ENCODE measurements around the gene EDN1. TPM values are rescaled to one million over a fixed set of nuclear protein-coding genes. Genes with fewer than 3 reads are reported as not detected.

The EDN1 gene
- total RNA-seq, 3 donors from 2014 or later (not counting 1 experiment from before 2014, with no cell fraction given): 0.63 to 1.5 (median 0.71) TPM

DNA sequence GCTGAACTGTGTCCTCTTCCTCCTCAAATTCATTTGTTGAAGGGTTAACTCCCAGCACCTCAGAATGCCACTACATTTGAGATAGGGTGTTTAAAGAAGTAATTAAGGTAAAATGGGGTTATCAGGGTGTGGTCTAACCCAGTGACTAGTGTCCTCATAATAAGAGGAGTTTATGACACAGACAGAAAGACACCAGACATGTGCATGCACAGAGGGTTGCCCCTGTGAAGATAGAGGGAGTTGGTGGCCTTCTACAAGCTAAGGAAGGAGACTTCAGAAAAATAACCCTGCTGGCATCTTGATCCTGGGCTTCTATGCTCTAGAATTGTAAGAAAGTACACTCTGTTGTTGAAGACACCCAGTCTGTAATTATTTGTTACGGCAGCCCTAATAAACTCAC lies 24.9 kb upstream of the EDN1 start:
- ATAC-seq: no peak
- WGBS (ENCODE audit: insufficient coverage): no CpG with 5 or more reads among the region's 1 CpG
- Histone ChIP-seq H3K27ac (ENCODE audit: low read length) (no peak overlapping the region), H3K36me3 (ENCODE audit: control insufficient read depth, insufficient read depth, low read length) (no peaks in the 10 kb centered on the region), H3K4me3 (ENCODE audit: low read length) (no peak overlapping the region), H3K4me1 (ENCODE audit: control insufficient read depth, insufficient read depth, low read length) (peaks cover 5% of the 10 kb centered on the region), H3K27me3 (ENCODE audit: control insufficient read depth, insufficient read depth, low read length) (no peaks in the 10 kb centered on the region), H3K9me3 (ENCODE audit: control insufficient read depth, insufficient read depth, low read length) (no peaks in the 10 kb centered on the region)
- no peak for DNase-seq
- H3K4me1 Mint-ChIP-seq: no peaks in the 10 kb centered on the region
- no peak overlapping the region for H3K27ac Mint-ChIP-seq
- H3K27me3 Mint-ChIP-seq (ENCODE audit: low read depth in 2 of 2): peaks cover 9 to 41% of the 10 kb centered on the region in 2 donors
- TF ChIP-seq, protein P1, sequence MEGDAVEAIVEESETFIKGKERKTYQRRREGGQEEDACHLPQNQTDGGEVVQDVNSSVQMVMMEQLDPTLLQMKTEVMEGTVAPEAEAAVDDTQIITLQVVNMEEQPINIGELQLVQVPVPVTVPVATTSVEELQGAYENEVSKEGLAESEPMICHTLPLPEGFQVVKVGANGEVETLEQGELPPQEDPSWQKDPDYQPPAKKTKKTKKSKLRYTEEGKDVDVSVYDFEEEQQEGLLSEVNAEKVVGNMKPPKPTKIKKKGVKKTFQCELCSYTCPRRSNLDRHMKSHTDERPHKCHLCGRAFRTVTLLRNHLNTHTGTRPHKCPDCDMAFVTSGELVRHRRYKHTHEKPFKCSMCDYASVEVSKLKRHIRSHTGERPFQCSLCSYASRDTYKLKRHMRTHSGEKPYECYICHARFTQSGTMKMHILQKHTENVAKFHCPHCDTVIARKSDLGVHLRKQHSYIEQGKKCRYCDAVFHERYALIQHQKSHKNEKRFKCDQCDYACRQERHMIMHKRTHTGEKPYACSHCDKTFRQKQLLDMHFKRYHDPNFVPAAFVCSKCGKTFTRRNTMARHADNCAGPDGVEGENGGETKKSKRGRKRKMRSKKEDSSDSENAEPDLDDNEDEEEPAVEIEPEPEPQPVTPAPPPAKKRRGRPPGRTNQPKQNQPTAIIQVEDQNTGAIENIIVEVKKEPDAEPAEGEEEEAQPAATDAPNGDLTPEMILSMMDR (IDR thresholded peaks at IDR 0.05): no peak
- no peaks in the 10 kb centered on the region for H3K9me3 Mint-ChIP-seq
- intact Hi-C loops (cut with micrococcal nuclease): no loop called here
- H3K4me3 Mint-ChIP-seq: no peak overlapping the region
- H3K36me3 Mint-ChIP-seq: no peaks in the 10 kb centered on the region

DNA sequence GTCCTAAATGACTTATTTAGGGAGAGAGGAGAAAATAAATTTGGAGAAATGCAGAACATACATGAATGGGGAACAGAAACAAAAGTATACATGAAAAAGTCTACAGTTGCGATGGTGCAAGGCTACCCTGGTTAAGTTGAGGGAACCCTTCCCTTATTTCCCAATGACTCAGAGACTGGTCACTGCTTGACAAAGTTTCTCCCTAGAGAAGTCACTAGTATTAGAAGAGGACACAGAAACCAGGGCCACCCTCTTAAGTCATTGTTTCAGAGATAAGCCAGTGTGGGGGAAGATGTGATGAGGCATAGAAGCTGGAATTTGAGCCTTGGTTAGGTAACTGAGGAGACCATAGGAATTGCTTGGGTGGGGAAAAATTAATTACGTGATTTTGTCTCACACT lies 24.4 kb upstream of the EDN1 start:
- H3K4me3 ChIP-seq (ENCODE audit: low read length): no peak overlapping the region

DNA sequence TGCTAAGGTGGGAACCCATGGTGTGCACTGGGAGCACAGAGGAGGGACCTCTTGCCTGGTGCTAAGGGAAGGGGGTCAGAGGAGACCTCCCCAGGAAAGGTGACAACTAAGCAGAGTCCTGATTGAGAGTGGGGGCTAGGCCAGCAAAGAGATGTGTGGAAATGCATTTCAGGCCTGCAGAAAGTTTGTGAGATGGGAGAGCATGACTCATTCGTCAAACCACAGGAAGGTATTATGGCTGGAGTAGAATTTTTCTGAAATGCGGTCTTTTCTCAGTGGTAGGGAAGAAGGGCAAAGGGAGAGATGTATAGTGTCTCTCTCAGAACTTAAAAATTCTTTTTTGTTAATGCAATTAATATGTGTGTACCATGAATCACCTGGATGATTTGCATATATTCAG lies 23.6 kb upstream of the EDN1 start:
- Mint-ChIP-seq H3K4me1 (peaks cover 8 to 11% of the 10 kb centered on the region in 2 donors), H3K36me3 (peaks cover under 1% of the 10 kb centered on the region), H3K27ac (no peak overlapping the region), H3K9me3 (peaks cover 0 to 6% of the 10 kb centered on the region in 2 donors), H3K4me3 (no peak overlapping the region), H3K27me3 (ENCODE audit: low read depth in 2 of 2) (peaks cover 5 to 28% of the 10 kb centered on the region in 2 donors)
- Histone ChIP-seq H3K36me3 (ENCODE audit: control insufficient read depth, insufficient read depth, low read length) (no peaks in the 10 kb centered on the region), H3K4me1 (ENCODE audit: control insufficient read depth, insufficient read depth, low read length) (peaks cover 5% of the 10 kb centered on the region), H3K9me3 (ENCODE audit: control insufficient read depth, insufficient read depth, low read length) (no peaks in the 10 kb centered on the region), H3K27me3 (ENCODE audit: control insufficient read depth, insufficient read depth, low read length) (no peaks in the 10 kb centered on the region), H3K4me3 (ENCODE audit: low read length) (no peak overlapping the region), H3K27ac (ENCODE audit: low read length) (no peak overlapping the region)
- DNase-seq (no peak), ATAC-seq (no peak)
- TF ChIP-seq, protein P1 (IDR thresholded peaks at IDR 0.05): no peak
- 49% methylated on average over 2 of the region's 2 CpGs for whole genome bisulfite sequencing (ENCODE audit: insufficient coverage)
- intact Hi-C loops (cut with micrococcal nuclease): no loop called here

More for the DNA sequence above, 24.4 kb upstream of the EDN1 start:
- Histone ChIP-seq H3K9me3 (ENCODE audit: control insufficient read depth, insufficient read depth, low read length) (no peaks in the 10 kb centered on the region), H3K4me1 (ENCODE audit: control insufficient read depth, insufficient read depth, low read length) (peaks cover 5% of the 10 kb centered on the region), H3K36me3 (ENCODE audit: control insufficient read depth, insufficient read depth, low read length) (no peaks in the 10 kb centered on the region), H3K27me3 (ENCODE audit: control insufficient read depth, insufficient read depth, low read length) (no peaks in the 10 kb centered on the region), H3K27ac (ENCODE audit: low read length) (no peak overlapping the region)
- no peaks in the 10 kb centered on the region for H3K36me3 Mint-ChIP-seq
- H3K4me1 Mint-ChIP-seq: peaks cover 3% of the 10 kb centered on the region in 2 donors
- peaks cover 0 to 3% of the 10 kb centered on the region in 2 donors for H3K9me3 Mint-ChIP-seq
- H3K4me3 Mint-ChIP-seq: no peak overlapping the region
- intact Hi-C loops (cut with micrococcal nuclease): no loop called here
- TF ChIP-seq, protein P1 (IDR thresholded peaks at IDR 0.05): no peak
- peak in 1 of 3 donors; percentile 50 for ATAC-seq
- peak overlapping the region in 1 of 2 donors; percentile 3 for H3K27ac Mint-ChIP-seq
- peak in 1 of 2 donors; percentile 8 for DNase-seq
- 63% methylated on average over 1 of the region's 2 CpGs for WGBS (ENCODE audit: insufficient coverage)
- peaks cover 9 to 36% of the 10 kb centered on the region in 2 donors for H3K27me3 Mint-ChIP-seq (ENCODE audit: low read depth in 2 of 2)

GRCh38 chr6:12269110-12269509 lies 21.1 kb upstream of the EDN1 start:
- Mint-ChIP-seq H3K27me3 (ENCODE audit: low read depth in 2 of 2) (peaks cover 6 to 15% of the 10 kb centered on the region in 2 donors), H3K27ac (no peak overlapping the region), H3K9me3 (peaks cover 0 to 12% of the 10 kb centered on the region in 2 donors), H3K4me1 (peaks cover 8 to 12% of the 10 kb centered on the region in 2 donors), H3K36me3 (peaks cover 9% of the 10 kb centered on the region), H3K4me3 (no peak overlapping the region)
- intact Hi-C loops (cut with micrococcal nuclease): no loop called here
- Histone ChIP-seq H3K4me3 (ENCODE audit: low read length) (no peak overlapping the region), H3K9me3 (ENCODE audit: control insufficient read depth, insufficient read depth, low read length) (no peaks in the 10 kb centered on the region), H3K27ac (ENCODE audit: low read length) (no peak overlapping the region), H3K36me3 (ENCODE audit: control insufficient read depth, insufficient read depth, low read length) (no peaks in the 10 kb centered on the region), H3K27me3 (ENCODE audit: control insufficient read depth, insufficient read depth, low read length) (no peaks in the 10 kb centered on the region), H3K4me1 (ENCODE audit: control insufficient read depth, insufficient read depth, low read length) (peaks cover 5% of the 10 kb centered on the region)
- WGBS (ENCODE audit: insufficient coverage): 50% methylated on average over 2 of the region's 2 CpGs
- ATAC-seq (no peak), DNase-seq (no peak)
- TF ChIP-seq, protein P1 (IDR thresholded peaks at IDR 0.05): no peak

Measured in natural killer cell (primary cell).